Anterior cingulate cortex (tissue), 58 donors: ENCODE measurements around the gene PMPCB.
"Not testable (repeated sequence)": the region's sequence is repeated elsewhere in the genome, so short reads cannot be mapped to it uniquely, and the experiment has no call there.

Experiments used
- DNase-seq, 58 donors: peaks; one replicate each; lab custom pipeline; 2025; lab: John Stamatoyannopoulos, UW

Gene PMPCB, protein sequence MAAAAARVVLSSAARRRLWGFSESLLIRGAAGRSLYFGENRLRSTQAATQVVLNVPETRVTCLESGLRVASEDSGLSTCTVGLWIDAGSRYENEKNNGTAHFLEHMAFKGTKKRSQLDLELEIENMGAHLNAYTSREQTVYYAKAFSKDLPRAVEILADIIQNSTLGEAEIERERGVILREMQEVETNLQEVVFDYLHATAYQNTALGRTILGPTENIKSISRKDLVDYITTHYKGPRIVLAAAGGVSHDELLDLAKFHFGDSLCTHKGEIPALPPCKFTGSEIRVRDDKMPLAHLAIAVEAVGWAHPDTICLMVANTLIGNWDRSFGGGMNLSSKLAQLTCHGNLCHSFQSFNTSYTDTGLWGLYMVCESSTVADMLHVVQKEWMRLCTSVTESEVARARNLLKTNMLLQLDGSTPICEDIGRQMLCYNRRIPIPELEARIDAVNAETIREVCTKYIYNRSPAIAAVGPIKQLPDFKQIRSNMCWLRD

DNA sequence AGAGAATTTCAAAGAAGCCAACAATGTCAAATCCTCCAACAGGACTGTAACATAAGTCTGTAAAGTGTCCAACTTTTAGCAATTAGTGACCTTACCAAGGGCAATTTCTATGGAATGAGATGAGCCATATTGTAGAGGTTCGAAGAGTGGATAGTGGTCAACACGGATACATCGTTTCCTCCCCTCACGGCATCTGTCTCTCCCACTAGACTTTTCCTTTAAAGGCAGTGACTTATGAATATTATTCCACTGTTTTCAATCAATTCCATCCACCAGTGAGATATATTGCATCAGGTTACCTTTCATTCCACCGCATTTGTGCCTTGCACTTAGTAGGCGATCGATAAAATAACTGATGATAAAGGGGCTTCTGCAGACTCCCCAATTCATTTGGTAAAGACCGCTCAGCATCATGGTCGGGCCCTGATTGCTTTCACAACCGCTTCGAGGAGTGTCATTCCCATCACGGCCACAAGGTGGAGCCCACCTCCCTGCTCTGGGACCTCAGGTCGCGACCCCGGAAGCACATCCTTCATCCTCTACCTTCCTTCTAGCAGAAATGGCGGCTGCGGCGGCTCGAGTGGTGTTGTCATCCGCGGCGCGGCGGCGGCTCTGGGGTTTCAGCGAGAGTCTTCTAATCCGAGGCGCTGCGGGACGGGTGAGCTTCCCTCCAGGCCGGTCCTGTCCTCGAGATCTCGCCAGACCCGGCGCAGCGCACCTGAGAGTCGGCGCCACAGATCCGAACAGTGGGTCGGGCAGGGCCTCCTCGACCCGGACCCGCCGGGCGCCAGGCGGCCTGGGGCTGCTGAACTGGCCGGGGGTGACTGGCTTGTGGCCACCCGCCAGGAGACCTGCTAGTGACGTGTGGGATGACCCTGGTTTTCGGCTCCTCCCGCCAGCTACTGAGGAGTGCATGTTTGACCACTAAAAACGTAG is at the start of gene PMPCB:
PMPCB (plus strand) TSS at position 535 of the 936 bp plus-strand sequence; CDS start at position 560, 25 bp downstream.
- peak; percentile 48 to 99 (median 91) for DNase-seq

DNA sequence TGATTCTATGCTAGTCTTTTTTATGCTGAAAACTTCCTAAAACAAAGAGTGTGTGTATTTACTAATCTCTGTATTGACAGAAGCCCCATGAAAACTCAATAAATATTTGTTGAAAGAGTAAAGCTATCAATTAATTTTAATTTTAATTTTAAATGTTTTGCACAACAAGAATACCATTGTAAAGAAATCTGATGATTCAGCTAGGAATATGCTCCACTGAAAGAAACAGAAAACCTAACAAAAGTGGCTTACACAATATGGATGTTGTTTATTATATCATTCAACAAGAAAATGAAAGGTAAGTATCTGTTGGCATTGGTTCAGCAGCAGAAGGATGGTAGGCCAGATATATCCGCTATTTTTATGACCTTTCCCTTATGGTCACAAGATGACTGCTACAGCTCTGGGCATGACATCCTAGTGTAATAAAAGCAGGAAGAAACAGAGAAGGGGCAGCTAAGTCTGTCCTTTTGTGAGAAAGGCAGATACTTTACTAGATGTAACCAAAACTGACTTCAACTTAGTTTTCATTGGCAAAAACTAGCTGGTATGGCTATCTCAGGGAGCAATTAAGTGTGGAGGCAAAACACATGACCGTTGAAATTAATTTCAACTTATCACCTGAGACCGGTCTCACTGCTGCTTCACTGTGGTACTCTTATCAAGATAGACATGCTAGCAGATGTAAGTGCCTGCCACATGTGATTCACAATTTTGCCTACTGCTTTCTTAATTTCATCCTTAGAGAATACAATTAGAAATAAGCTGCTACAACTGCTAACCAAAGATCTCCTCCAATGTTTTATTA is 43.3 kb upstream of the PMPCB start:
- DNase-seq, result not testable (repeated sequence)

DNA sequence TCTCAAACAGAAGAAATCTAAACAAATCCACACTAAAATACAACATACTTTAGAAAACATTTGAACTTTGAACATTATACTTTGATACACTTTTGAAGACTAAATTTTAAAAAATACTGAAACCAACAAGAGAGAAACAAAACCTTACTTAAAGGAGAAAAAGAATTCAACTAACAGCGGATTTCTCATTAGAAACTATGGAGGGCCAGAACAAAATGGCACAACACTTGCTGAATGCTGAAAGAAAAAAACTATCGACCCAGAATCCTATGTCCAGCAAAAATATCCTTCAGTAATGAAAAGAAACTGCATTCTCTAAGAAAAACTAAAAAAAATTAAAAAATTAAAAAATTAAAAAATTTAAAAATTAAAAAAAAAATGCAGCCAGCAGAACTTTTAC is 33.2 kb upstream of the PMPCB start:
- DNase-seq, result not testable (repeated sequence)

DNA sequence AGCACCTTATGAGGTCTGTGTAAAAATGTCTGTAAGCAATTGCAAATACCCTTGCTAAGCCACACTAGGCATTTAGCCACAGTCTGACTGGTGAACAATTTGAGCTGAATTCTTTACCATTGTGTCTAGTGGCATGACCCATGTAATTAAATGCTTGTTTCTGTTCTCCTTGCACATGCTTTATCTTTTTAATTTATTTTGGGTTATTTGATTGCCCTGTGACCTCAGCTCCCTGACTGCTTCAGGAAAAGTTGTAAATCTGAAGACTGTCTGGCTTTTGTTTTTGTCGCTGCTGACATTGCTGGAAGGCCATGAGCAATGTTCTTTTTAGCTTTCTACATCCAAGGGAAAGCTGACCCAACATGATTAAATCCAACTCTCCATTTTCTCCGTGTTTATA is 31.0 kb upstream of the PMPCB start:
- DNase-seq, result not testable (repeated sequence)

DNA sequence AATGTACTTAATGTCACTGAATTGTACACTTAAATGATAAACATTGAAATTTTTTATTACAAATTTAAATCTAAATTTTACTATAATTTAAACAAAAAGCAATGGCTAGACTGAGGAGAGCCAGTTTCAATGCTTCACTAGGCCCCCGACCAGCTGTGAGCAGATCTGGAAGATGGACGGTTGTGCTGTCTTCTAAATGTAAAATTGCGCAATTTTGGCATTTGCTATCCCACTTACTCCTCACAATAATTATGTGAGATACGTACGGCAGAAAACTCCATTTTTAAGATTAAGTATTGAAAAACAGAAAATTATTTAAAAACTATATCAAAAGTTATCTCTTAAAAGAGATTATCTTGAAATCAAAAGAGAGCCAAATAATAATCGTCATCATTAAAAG is 23.9 kb upstream of the PMPCB start:
- not testable (repeated sequence) for DNase-seq

- DNase-seq, result not testable (repeated sequence)
Measured at GRCh38 chr7:103274867-103275266, 22.4 kb upstream of the PMPCB start.

DNA sequence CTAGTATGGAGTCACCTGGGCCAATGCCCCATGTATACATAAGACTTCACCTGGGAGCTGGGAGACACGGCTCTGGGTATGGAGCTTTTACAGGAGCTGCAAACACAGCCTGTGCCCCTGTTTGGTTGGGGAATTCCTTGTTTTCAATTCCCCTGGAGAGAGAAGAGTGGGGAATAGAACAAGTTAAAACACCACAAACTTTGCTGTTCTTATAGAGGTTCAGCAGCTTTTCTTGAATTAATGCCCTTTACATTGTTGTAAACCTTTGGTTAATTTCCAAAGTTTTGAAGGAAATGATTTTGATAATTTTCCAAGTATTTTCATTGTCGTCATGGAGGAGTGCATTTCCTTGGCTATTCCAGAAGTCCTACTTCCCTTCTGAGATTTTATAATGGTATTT is 19.0 kb upstream of the PMPCB start:
- DNase-seq, result not testable (repeated sequence)

DNA sequence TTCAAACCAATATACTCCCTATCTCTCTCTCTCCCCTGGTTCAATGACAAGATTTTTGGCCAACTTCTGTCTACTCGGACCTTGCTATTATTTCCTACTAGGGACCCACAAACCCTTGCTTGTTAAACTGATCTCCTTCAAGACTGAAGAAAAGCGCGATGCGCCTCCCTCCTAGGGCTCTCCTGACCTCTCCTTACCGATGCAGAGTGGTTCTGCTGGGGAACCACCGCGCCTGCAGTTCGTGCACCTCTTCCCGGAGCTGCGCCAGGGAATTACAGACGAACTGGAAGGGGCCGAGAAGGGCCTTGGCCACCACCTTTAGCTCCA is 17.6 kb upstream of the PMPCB start:
- DNase-seq, result peak in 11 of 58 donors; percentile 22 to 63 (median 35)

DNA sequence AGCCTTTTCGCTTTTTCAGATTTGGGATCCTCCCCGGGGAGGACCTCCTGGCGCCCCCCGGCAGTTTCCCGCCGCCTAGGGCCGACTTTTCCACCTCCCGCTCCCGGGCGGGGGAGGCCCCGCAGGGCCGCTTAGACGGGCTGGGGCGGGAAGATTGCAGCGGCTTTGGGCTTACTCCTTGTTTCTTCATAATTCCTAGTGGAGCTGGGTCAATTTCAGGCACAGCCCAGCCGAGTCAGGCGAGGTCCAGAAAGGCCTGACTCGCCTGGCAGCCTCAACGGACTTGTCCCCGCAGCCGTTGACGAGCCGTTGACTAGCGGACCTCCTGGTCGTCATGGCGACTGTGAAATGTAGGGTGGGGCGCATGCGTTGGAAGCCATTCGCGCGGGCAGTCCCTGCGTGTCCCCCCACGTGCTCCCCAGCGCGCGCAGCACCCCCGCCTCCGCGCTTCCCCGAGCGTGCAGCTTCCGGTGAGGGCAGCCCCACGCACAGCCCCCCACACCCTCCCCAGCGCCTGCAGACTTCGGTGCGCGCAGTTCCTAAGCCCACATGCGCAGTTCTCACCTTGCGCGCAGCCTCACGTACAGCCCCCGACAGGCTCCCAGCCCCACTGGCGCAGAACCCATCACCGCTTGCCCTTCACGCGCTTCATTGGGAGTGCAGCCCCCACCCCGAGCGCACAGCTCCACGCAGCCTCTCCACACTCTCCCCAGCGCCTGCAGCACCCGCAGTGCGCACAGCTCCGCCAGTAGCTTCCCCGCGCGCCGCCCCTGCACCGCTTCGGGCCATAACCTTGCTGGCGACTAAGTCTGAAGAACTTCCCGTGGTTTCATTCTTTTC is 17.1 kb upstream of the PMPCB start:
- DNase-seq, result peak; percentile 12 to 92 (median 71)

DNA sequence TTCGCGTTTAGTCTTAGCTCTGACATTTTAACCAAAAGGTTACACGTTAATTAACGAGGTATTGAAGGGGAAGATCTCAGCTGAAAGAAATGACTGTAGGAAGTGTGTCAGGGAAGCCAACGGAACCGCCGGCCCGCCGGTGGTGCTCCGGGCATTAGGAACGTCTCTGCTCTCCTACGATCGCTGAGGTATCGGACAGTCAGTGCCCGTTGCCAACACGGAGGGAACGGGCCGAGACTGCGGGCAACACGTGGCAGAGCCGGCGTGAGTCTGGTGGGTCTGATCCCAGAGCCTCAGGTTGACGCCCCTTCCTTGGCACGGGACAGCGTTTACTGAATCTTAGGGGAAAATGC is 16.5 kb upstream of the PMPCB start:
- peak in 28 of 58 donors; percentile 1 to 48 (median 18) for DNase-seq

DNA sequence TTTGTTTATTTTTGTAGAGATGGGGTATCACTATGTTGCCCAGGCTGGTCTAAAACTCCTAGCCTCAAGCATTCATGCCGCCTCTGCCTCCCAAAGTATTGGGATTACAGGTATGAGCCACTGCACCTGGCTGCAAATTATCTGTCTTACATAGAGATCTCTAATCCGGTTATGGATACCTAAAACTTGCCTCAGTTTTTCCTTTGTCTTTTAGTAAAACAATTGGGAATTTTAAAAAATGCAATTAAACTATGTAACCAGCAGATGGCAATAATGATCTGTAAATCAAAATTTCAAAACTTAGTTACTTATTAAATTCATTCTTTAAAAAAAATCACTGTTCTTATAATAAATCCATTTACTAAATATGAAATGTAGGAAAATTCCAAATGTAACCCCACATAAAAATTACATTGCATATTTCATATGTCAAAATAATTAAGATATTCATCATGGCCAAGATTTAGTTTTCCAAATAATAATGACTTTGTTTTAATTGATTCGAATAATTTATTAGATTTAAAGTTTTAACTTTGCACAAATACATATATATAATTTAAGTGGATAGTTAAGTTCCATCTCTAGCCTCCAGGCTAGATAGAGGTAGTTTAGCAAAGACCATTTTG is 14.3 kb upstream of the PMPCB start:
- not testable (repeated sequence) for DNase-seq

- DNase-seq, result no peak
Measured at GRCh38 chr7:103292122-103292521, 5.1 kb upstream of the PMPCB start.

DNA sequence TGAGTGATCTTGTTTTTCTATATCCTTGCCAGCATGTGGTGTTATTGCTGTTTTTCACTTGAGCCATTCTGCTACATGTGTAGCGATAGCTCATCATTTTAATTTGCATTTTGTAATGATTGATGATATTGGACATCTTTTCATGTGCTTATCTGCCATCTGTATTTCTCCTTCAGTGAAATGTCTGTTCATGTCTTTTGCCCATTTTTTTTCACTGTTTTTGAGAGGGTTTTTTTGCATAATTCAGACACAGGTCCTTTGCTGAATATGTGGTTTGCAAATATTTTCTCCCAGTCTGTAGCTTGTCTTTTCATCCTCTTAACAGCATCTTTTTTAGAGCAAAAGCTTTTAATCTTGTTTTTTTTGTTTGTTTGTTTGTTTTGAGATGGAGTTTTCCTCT is 3.7 kb upstream of the PMPCB start:
- DNase-seq, result no peak

GRCh38 chr7:103297837-103298179 is 573 bp downstream of the PMPCB start:
- no peak for DNase-seq

GRCh38 chr7:103299660-103300059 is 2.4 kb downstream of the PMPCB start:
- no peak for DNase-seq

GRCh38 chr7:103301441-103301840 is 4.2 kb downstream of the PMPCB start:
- DNase-seq, result no peak

DNA sequence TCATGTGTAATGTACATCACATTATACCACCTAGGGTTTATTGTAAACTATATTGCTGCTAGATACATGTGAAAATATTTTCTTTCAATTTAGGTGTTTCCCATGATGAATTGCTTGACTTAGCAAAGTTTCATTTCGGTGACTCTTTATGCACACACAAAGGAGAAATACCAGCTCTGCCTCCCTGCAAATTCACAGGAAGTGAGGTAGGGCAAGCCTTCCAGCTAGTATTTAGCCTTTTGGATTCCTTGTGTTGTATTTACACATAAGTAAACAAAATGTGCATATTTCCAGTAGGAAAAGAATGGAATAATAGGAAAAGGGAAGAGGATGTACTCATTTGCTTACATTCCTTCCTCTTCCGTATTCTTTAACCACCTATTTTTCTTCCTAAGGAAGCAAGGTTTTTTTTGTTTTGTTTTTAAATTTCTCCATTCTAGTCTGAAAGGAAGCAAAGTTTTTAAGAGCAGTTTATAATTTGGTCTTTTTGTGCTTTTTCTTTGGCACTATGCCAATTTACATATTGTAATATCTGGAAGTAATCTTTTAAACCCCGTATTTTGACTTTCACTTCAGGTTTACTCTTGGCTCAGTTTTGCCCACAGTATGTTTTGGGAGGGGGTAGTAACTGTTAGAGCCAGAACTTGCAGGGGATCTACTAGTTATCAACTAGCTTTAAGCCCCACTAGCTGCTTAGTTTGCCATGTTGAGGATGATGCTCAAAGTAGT is 10.4 kb downstream of the PMPCB start:
- no peak for DNase-seq

DNA sequence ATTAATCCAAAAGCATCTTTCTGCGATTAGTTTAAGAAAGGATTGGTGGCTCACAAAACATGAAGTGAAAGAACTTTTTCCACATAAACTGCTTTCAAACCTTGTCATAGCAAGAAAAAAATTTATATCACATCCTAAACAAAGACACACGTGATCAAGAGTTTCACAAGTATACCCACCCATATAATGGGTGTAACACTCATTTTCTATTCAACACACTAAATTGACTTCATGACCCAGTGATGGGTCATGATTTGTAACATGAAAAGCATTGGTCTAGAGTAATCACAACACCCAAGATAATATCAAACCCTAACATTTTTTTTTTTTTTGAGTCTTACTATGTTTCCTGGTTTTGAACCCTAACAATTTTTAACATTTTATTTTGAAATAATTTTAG is 17.6 kb downstream of the PMPCB start:
- no peak for DNase-seq
